Midbrain (tissue), 1 donor: ENCODE data around the gene CFAP92.

Experiments
- DNase-seq: peaks from one replicate; lab custom pipeline; 2025; lab: John Stamatoyannopoulos, UW

CFAP92 gene, protein sequence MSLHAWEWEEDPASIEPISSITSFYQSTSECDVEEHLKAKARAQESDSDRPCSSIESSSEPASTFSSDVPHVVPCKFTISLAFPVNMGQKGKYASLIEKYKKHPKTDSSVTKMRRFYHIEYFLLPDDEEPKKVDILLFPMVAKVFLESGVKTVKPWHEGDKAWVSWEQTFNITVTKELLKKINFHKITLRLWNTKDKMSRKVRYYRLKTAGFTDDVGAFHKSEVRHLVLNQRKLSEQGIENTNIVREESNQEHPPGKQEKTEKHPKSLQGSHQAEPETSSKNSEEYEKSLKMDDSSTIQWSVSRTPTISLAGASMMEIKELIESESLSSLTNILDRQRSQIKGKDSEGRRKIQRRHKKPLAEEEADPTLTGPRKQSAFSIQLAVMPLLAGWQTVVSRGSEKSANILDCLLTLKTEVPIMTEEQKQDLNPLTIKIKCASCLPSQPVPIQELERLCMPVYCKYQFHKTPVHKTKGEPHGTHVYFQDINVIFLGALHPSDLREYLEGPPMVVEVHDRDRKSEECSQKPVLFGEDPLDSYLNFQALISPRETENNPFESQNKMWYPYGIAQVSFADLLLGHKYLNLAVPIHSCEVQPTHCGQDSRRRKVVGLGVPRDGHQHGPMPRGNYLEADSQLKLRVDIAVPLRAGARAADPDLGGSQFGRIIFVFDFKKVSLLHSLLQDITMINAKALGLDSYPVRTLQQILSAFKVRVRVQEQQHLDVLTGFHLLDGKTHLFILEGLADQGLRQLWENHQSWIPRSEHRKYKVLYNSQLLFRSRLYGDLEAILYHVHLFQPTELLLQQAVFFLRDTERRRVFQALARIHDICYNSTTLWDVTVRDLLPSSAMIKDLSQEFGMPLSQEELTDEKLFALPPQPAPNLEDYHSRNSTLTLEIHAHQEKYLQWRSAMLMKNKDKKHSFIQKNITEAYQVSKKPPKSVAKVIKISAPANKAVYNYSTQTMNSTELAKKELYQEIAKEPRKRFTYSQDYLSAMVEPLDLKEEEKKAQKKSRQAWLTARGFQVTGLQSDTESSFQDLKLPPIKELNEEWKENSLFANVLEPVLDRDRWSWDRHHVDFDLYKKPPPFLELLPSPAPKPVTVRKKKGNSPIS

DNA sequence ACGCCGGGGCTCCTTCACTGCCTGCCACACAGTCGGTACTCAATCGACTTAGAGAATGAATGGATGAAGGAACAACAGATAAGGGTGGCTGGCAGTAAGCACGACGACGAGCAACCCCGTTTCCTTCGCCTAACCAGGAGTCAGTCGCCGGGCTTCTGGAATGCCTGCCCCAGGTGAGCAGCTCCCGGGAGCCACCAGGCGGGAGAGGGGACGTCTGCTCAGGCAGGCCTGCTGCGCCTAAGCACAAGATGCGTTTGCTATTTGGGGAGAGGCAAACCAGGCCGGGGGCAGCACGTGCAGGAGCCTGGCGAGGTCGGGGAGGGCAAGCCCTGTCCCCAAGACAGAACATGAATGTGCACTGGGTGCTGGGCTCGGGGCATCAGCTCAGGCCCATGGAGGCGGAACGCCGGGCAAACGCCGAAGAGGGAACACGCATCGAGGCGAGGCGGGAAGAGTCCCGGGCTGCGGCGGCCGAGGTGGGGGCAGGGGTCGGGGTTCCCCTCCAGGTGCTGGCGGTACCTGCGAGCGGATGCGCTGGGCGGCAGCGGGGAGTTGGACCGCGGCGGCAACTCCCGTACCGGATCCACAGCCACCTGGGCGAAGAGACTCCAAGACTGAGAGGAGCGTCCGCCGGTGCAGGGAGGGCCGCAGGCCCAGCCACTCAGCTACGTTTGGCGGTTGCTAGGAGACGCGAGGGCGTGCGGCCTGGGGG is at the start of gene CFAP92:
Gene CFAP92 (minus strand): TSS at position 616 of the 712 bp plus-strand sequence. CDS start 772 bp downstream, outside the sequence.
- DNase-seq, result peak; percentile 64

- no peak for DNase-seq
Measured at GRCh38 chr3:129040579-129041300, 46.9 kb upstream of the CFAP92 start.

DNA sequence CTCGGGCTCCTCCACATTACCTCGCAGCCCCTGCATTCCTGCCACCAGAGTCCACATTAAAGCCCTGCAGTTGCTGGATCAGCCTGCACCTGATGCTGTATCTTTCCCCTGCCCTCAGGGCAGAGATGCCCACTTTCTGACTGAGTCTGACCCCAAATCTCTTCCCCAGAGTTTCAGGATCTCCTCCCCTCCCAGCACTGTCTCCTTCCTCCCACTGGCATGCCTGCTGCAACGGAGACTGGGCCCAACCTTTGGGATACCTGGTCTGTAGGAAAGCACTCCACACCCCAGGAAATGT is 46.1 kb upstream of the CFAP92 start:
- DNase-seq, result no peak

- no peak for DNase-seq
Measured at GRCh38 chr3:129039271-129040038, 45.6 kb upstream of the CFAP92 start.

DNA sequence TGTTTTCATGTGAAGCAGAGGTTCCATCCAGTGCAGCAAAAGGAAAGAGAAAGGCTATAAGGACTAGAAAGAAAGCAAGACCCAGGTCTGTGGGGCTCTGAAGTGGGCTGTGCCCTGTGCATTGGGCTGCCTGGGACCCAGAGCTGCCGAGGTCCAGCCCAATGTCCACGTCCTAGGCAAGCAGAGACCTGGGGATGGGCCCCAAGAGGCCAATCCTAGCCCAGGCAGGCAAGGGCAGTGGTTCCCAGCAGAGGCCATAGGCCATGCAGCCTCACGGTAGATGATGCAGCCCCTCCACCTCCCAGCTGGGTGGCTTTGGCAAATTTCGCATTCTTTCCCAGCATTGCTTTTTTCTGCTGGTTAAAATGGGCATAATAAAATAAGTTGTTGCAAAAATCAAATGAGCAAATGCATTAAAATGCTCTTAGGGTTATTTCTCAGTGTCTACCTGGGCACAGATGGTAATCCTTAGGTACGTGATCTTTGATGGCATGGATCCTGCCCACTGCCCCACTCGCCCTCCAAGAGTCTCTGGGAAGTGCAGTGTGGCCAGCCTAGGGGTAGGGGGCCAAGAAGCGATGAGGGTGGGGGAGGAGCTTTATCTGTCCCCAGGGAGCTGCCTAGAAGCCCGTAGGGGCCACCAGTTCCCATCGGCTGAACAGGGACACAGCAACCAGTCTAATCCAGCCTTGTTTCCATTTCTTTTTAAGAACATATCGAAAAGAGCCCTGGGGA is 44.4 kb upstream of the CFAP92 start:
- DNase-seq, result no peak

DNA sequence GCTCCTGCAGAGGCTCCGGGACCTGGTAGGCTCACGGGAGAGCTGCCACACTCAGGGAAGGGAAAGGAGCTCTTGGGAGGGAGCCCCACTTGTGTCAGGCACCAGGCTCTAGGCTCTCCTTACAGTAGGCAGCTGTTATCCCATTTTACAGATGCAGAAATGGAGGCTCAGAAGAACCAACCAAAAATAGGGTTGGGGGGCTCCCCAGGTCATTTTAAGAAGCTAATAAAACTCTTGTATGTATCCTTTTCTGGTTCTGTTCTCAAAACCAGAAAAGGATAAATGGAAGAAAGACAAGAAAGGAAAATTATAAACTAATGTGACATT is 43.2 kb upstream of the CFAP92 start:
- DNase-seq, result no peak

DNA sequence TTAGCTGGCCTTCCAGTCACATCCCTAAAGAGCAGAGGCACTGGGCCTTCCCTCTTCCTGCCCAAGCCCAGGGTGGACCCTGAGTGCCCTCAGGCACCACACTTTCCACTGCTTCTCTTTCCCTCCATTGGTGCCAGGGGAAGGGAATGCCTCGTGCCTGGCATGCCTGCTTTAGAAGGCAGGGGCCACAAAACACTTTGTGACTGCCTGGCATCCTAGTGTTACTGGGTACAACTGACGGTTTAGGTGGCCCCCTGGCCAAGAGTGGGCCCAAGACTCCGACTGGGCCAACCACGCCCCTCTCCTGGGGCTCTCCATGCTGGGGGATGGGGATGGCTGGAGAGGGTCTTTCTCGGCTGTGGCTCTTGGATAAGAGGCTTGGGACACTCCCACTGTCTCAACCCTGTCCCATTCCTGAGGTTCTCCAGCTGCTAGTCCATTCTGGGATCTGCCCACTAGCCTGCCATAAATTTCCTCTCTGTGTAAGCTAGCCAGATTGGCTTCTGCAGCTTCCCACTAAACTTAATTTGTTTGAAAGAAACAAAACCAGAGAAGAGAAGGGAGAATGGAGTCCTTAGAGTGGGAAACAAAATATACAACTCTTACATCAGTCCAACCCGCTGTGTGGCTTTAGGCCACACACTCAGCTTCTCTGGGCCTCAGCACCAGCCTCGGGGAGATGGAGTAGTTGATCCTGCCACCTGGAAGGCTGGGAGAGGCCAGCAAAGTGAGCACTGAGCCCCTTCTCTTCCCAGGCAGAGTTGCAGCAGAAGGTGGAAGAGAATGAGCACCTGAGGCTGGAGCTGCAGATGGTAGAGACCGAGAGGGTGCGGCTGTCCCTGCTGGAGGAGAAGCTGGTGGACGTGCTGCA is 42.6 kb upstream of the CFAP92 start:
- no peak for DNase-seq

GRCh38 chr3:129035360-129036221 is 41.7 kb upstream of the CFAP92 start:
- no peak for DNase-seq

DNA sequence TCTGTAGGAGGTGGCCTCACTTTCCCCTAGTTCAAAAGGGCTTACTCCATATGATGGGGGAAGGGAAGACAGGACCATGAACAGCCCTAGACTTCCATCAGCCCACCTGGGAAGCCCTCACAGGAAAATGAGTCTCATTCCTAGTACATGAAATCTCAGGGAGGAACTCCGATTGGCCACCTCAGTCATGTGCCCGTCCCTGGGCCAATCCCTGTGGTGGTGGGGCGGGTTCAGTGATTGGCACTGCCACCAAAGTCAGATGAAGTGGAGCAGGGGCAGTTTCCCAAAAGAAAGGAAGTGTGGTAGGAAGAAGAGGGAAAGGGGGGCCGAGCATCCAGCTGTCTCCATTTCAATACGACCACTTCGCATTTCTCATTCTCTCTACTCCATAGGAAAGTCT is 40.8 kb upstream of the CFAP92 start:
- no peak for DNase-seq

GRCh38 chr3:129033633-129034321 is 39.9 kb upstream of the CFAP92 start:
- DNase-seq, result no peak

GRCh38 chr3:129033151-129033550 is 39.3 kb upstream of the CFAP92 start:
- DNase-seq, result no peak

DNA sequence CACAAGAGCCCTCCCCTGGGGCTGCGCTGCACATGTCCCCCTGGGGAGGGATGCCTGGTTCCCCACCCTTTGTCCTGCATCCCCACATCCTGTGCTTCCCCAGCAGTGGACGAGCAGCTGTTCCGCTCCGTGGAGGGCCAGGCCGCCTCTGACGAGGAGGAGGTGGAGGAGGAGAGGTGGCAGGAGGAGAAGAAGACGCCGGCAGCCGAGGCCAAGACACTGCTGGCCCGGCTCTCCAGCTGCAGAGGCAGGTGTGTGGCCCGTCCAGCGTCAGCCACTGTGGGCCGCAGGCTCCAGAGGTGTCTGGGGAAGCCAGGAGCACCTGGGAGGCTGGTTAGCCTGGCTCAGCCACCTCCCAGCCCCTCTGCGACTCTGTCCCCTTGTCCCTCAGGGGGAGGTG is 38.8 kb upstream of the CFAP92 start:
- no peak for DNase-seq

DNA sequence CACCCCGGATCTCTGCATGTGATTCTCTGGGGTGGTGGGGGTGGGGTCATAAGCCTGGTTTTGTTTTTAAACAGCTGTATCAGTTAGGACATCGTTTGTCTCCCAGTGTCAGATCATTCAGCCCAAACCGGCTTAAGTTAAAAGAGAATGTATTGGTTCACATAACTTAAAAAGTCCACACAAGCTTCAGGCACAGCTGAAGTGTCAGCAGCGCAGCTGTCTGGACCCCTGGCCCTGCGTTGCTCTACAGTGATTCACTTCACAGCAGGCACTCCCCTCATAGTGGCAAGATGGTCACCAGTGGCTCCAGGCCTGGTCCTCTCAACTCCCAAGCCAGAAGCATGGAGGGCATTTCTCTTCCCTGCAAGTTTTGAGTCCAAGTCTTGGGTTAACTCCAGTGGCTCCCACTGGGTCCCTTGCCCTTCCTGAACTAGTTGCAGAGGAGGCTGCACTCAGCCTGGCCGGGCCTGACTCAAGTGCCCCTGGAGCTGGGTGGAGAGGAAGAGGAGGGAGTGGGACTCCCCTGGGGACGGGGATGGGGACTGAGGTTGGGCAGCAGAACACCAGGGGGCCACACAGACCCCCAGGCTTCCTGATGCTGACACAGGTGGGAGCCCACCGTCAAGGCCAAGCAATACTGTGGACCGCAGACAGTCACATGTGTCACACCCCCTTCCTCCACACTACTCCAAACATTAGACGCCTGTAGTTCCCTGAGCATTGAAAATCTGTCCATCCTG is 37.8 kb upstream of the CFAP92 start:
- DNase-seq, result no peak

- DNase-seq, result no peak
Measured at GRCh38 chr3:129030611-129031010, 36.7 kb upstream of the CFAP92 start.

GRCh38 chr3:129028866-129029265 is 35.0 kb upstream of the CFAP92 start:
- DNase-seq, result no peak

DNA sequence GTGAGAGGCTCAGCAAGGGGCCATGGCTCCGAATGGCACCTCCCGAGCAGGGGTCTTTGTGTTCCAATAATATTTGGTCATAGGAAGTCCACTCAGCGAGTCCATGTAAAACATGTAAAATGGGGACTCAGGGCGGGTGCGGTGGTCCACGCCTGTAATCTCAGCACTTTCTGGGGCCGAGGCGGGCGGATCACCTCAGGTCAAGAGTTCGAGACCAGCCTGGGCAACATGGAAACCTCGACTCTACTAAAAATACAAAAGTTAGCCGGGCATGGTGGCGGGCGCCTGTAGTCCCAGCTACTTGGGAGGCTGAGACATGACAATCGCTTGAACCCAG is 33.6 kb upstream of the CFAP92 start:
- no peak for DNase-seq
